K562 (cell line): ENCODE measurements around the gene NR2F2. TPM values are rescaled to one million over a fixed set of nuclear protein-coding genes. Genes with fewer than 3 reads are reported as not detected.

Experiments used
- ATAC-seq: fragments of 200-7000 bp; cut with Tn5 transposase; 3 replicates; pipeline ENCODE4 v1.9.1; 2020; ENCODE audit warnings: moderate library complexity
- BruUV-seq: library from RNA; stranded (reverse); fragments of 400-500 nt; replicated peaks from 2 replicates; lab custom pipeline; 2021; lab: Mats Ljungman, UMichigan
- CTCF ChIA-PET: fragments of 300-600 bp; formaldehyde crosslinking; extraction: SDS; loops from one replicate; lab custom pipeline; 2021; ENCODE audit warnings: low intra/inter-chr PET ratio; lab: Yijun Ruan, JAX
- POLR2A ChIA-PET: fragments of 300-600, 350-650 bp; sonication (Branson Sonifier 250); formaldehyde crosslinking; extraction: SDS; loops from one replicate; lab custom pipeline; 2021; ENCODE audit warnings: antibody characterized with exemption, inconsistent platforms; lab: Yijun Ruan, JAX
- DNase-seq, 4 experiments: peaks; one replicate each; pipeline versions ENCODE4 v3.0.0 to v3.0.0-alpha.2; 2011 to 2018; ENCODE audit warnings: low spot score in 3 of 4, mixed read lengths in 3 of 4; ENCODE audit errors: extremely low read depth in 1 of 4
- FAIRE-seq: peaks from 2 replicates; lab custom pipeline; 2011; peaks lifted over from hg19 to GRCh38; lab: Jason Lieb, UNC
- H2AFZ ChIP-seq: 2 replicates; pipeline ENCODE4 v1.6.0; 2011; ENCODE audit warnings: low read depth, low read length, control low read depth, inconsistent platforms
- H3K27ac ChIP-seq: fragments of 200-600 bp; 3 replicates; pipeline ENCODE4 v1.8.0; 2011; ENCODE audit warnings: low read depth, mild to moderate bottlenecking, control low read depth, inconsistent platforms, low read length, moderate library complexity, mixed read lengths; ENCODE audit errors: extremely low read depth
- H3K27me3 ChIP-seq, 2 experiments: fragments of 300-600 bp in 1 of 2; 2 replicates in 1 of 2; 3 replicates in 1 of 2; pipeline versions ENCODE4 v1.6.0 to v1.8.0; 2011; ENCODE audit warnings: inconsistent platforms in 2 of 2, low read length in 2 of 2, mild to moderate bottlenecking in 1 of 2, mixed read lengths in 1 of 2, moderate library complexity in 1 of 2; ENCODE audit not compliant: control insufficient read depth in 2 of 2, insufficient read depth in 2 of 2
- H3K36me3 ChIP-seq: fragments of 300-600 bp; 3 replicates; pipeline ENCODE4 v1.8.0; 2011; ENCODE audit warnings: mild to moderate bottlenecking, low read length, inconsistent platforms; ENCODE audit not compliant: control insufficient read depth, insufficient read depth
- H3K4me1 ChIP-seq, 2 experiments: fragments of 200-600 bp in 1 of 2; replicated peaks in 1 of 2; 2 replicates in 1 of 2; 3 replicates in 1 of 2; pipeline versions ENCODE4 v1.5.1 to v1.8.0; 2011; ENCODE audit warnings: inconsistent platforms in 2 of 2, low read length in 2 of 2, mild to moderate bottlenecking in 1 of 2, mixed read lengths in 1 of 2, moderate library complexity in 1 of 2; ENCODE audit not compliant: control insufficient read depth in 2 of 2, insufficient read depth in 2 of 2
- H3K4me2 ChIP-seq: 2 replicates; pipeline ENCODE4 v1.6.1; 2011; ENCODE audit warnings: low read length, control low read depth, inconsistent platforms, mixed read lengths; ENCODE audit not compliant: insufficient read depth
- H3K4me3 ChIP-seq: fragments of 200-600 bp; sonication (generic), shearing (Covaris generic); 2 replicates; pipeline ENCODE4 v1.5.1; 2016; ENCODE audit warnings: control low read depth, inconsistent platforms
- H3K79me2 ChIP-seq: fragments of 200-600 bp; 3 replicates; pipeline ENCODE4 v1.8.0; 2011; ENCODE audit warnings: low read length, inconsistent platforms; ENCODE audit not compliant: control insufficient read depth, insufficient read depth
- H3K9ac ChIP-seq, 2 experiments: 2 replicates each; pipeline versions ENCODE4 v1.6.0 to v1.6.1; 2011; ENCODE audit warnings: low read depth in 2 of 2, low read length in 2 of 2, control low read depth in 1 of 2, inconsistent platforms in 1 of 2, mild to moderate bottlenecking in 1 of 2, mixed read lengths in 1 of 2; ENCODE audit not compliant: insufficient read depth in 1 of 2
- H3K9me1 ChIP-seq: one replicate; pipeline ENCODE4 v1.6.0; 2011; ENCODE audit warnings: inconsistent platforms, mild to moderate bottlenecking, low read length, moderate library complexity; ENCODE audit not compliant: control insufficient read depth, insufficient read depth
- H3K9me3 ChIP-seq: replicated peaks from 2 replicates; pipeline ENCODE4 v1.5.1; 2011; ENCODE audit warnings: low read depth, low read length, inconsistent platforms; ENCODE audit not compliant: control insufficient read depth, insufficient read depth
- H4K20me1 ChIP-seq: replicated peaks from 2 replicates; pipeline ENCODE4 v1.6.1; 2011; ENCODE audit warnings: low read length, inconsistent platforms, mixed read lengths; ENCODE audit not compliant: control insufficient read depth, insufficient read depth
- ARID1B ChIP-seq: fragments of 450-650 bp; IDR thresholded peaks from 2 replicates; pipeline ENCODE4 v1.6.1; 2016; ENCODE audit warnings: antibody characterized with exemption, mild to moderate bottlenecking, inconsistent platforms
- ARNT ChIP-seq, 2 experiments: fragments of 450-650 bp; IDR thresholded peaks; 2 replicates each; pipeline ENCODE4 v1.6.1; 2016; ENCODE audit warnings: mild to moderate bottlenecking in 1 of 2
- BRCA1 ChIP-seq, 2 experiments: fragments of 450-650 bp in 1 of 2; sonication (generic) in 1 of 2; formaldehyde crosslinking in 1 of 2; IDR thresholded peaks; 2 replicates each; pipeline versions ENCODE4 v1.5.0 to v1.6.1; 2017 to 2020; ENCODE audit warnings: mild to moderate bottlenecking in 1 of 2, missing genetic modification reagents in 1 of 2
- CEBPB ChIP-seq: fragments of 450-650 bp; IDR thresholded peaks from 2 replicates; pipeline ENCODE4 v1.6.1; 2016; ENCODE audit warnings: missing genetic modification characterization, missing compliant biosample characterization
- CTCF ChIP-seq, 3 experiments: IDR thresholded peaks in 2 of 3; conservative IDR thresholded peaks in 1 of 3; 2 replicates each; pipeline ENCODE4 v1.5.1; 2011 to 2012; ENCODE audit warnings: low read length in 3 of 3, mild to moderate bottlenecking in 3 of 3, control low read depth in 2 of 3, improper control_type of control experiment in 1 of 3, inconsistent platforms in 1 of 3, low read depth in 1 of 3, mixed read lengths in 1 of 3, moderate library complexity in 1 of 3; ENCODE audit not compliant: insufficient read depth in 2 of 3
- KDM1A ChIP-seq, 2 experiments: fragments of 450-650 bp; IDR thresholded peaks; 2 replicates each; pipeline ENCODE4 v1.6.1; 2016; ENCODE audit warnings: mild to moderate bottlenecking in 2 of 2
- MAZ ChIP-seq, 2 experiments: fragments of 450-650 bp in 1 of 2; sonication (generic) in 1 of 2; formaldehyde crosslinking; IDR thresholded peaks in 1 of 2; conservative IDR thresholded peaks in 1 of 2; 2 replicates each; pipeline versions ENCODE4 v1.4.0 to v1.5.0; 2020; ENCODE audit warnings: mild to moderate bottlenecking in 1 of 2, missing genetic modification reagents in 1 of 2
- POLR2B ChIP-seq: fragments of 450-650 bp; IDR thresholded peaks from 2 replicates; pipeline ENCODE4 v1.6.1; 2018; ENCODE audit warnings: low read depth; ENCODE audit not compliant: partially characterized antibody
- RCOR1 ChIP-seq, 2 experiments: IDR thresholded peaks; 2 replicates each; pipeline ENCODE4 v1.6.1; 2012; ENCODE audit warnings: low read depth in 2 of 2, low read length in 2 of 2, borderline replicate concordance in 1 of 2, improper control_type of control experiment in 1 of 2
- ZNF280B ChIP-seq: fragments of 250-450 bp; sonication (Bioruptor Pico); IDR thresholded peaks from 2 replicates; pipeline ENCODE4 v1.5.1; 2021; ENCODE audit warnings: mild to moderate bottlenecking
- ZNF408 ChIP-seq: fragments of 250-450 bp; sonication (Bioruptor Pico); IDR thresholded peaks from 2 replicates; pipeline ENCODE4 v1.4.0; 2020; ENCODE audit warnings: low read depth, mild to moderate bottlenecking, moderate library complexity
- ZNF518B ChIP-seq: fragments of 250-450 bp; sonication (Bioruptor Pico); IDR thresholded peaks from 2 replicates; pipeline ENCODE4 v1.5.0; 2021; ENCODE audit warnings: mild to moderate bottlenecking, moderate library complexity
- whole genome bisulfite sequencing: fragments of 100-300 bp; shearing (Covaris generic); methylation state at CpG from one replicate; pipeline ENCODE4 v1.1.6; 2016; ENCODE audit warnings: low coverage, mixed read lengths; ENCODE audit not compliant: insufficient coverage; ENCODE audit errors: missing lambda C conversion rate; 5-methylcytosine and 5-hydroxymethylcytosine counted together
- in situ Hi-C: fragments of 300-500 bp; cut with MboI; formaldehyde crosslinking; loops from 4 replicates; pipeline ENCODE4 v1.15.0; 2018; ENCODE audit warnings: inconsistent platforms, mixed read lengths
- intact Hi-C: fragments of 100-400 bp; cut with micrococcal nuclease; formaldehyde crosslinking; loops from 2 replicates; pipeline ENCODE4 v1.14.2; 2022
- polyA plus RNA-seq, 8 experiments: library from polyadenylated mRNA; depleted of rRNA in 4 of 8; stranded (reverse) in 5 of 8; unstranded in 3 of 8; fragments of >200 nt; fragmentation: Nextera tagmentation in 2 of 8; fragmentation: Illumina TruSeq in 1 of 8; extraction: Ambion mirVana in 2 of 8; extraction: Trizol in 1 of 8; gene quantifications; 2 replicates each; pipeline versions ENCODE4 v1.2.1 to v1.2.3, GENCODE V29; 2011 to 2014; ENCODE audit warnings: inconsistent platforms in 1 of 8, missing spikeins in 1 of 8
- total RNA-seq, 7 experiments: library from RNA; depleted of rRNA in 6 of 7; stranded (reverse); fragments of >200 nt in 6 of 7; fragmentation: Illumina TruSeq in 2 of 7; extraction: Trizol in 2 of 7; gene quantifications; 2 replicates each; pipeline versions ENCODE4 v1.2.1 to v1.2.3, GENCODE V29; 2011 to 2021; ENCODE audit warnings: low replicate concordance in 1 of 7

The NR2F2 gene
- total and polyA plus RNA-seq, 9 of the 15 experiments (the other 6 are each of a cell fraction or from before 2014, with no cell fraction given), result 6.0 to 51.8 (median 11.1) TPM

- DNase-seq, result peak in 1 of 4 experiments; percentile 42
- ATAC-seq, result 0 out of 3 replicates have a peak, but pooled peaks have one; percentile 9
- BruUV-seq, result no TSS peak
- H3K79me2 ChIP-seq, result peaks cover 3% of the 10 kb centered on the region; the same call in 1 of the 3 replicates
- CTCF ChIA-PET, result no interaction called here
- FAIRE-seq, result peak; percentile 55
- peaks cover 2% of the 10 kb centered on the region; the same call in 1 of the 2 replicates for H3K9me3 ChIP-seq
- in situ Hi-C loops (loop anchor here (10.0 kb wide), 1 partner anchor 230 kb away; no protein-coding TSS in a partner anchor), intact Hi-C loops (loop anchor here (5.0 kb wide), 1 partner anchor 107 kb away; no protein-coding TSS in a partner anchor)
- H3K4me1 ChIP-seq, result peaks cover 15 to 41% of the 10 kb centered on the region in 2 experiments
- peak overlapping the region; percentile 35 for H3K4me2 ChIP-seq
- peaks cover 3% of the 10 kb centered on the region; the same call in 1 of the 3 replicates for H3K36me3 ChIP-seq
- no peaks in the 10 kb centered on the region for H4K20me1 ChIP-seq
- no peaks in the 10 kb centered on the region for H3K9me1 ChIP-seq
- WGBS, result 50% methylated on average over 15 of the region's 15 CpGs
- H3K27ac ChIP-seq, result peak overlapping the region; percentile 72; the same call in 1 of the 3 replicates
- no peaks in the 10 kb centered on the region for H3K27me3 ChIP-seq
- POLR2A ChIA-PET, result interaction anchor here (0.8 to 1.6 kb wide), 2 partner anchors 106 to 272 kb away, joined by 3 read pairs; no protein-coding TSS in a partner anchor
- peak overlapping the region; percentile 70 to 92 for H3K9ac ChIP-seq
- peak overlapping the region; percentile 77 for H2AFZ ChIP-seq
- peak overlapping the region; percentile 50 for H3K4me3 ChIP-seq
- TF ChIP-seq KDM1A (IDR thresholded peaks at IDR 0.05), result 0 out of 4 replicates have a peak, but pooled peaks of 1 of the 2 experiments have one; percentile 32
- peak; percentile 86 for TF ChIP-seq CEBPB (tag)
- no peak for TF ChIP-seq BRCA1 (IDR thresholded peaks at IDR 0.05)
- TF ChIP-seq BRCA1 (CRISPR knock-in tag; IDR thresholded peaks at IDR 0.05), result no peak
- no peak for TF ChIP-seq ZNF408 (CRISPR knock-in tag)
- 0 out of 2 replicates have a peak, but pooled peaks have one; percentile 7 for TF ChIP-seq ARID1B
- 0 out of 4 replicates have a peak, but pooled peaks of 1 of the 2 experiments have one; percentile 17 for TF ChIP-seq RCOR1 (IDR thresholded peaks at IDR 0.05; ENCODE audit: borderline replicate concordance in 1 of 2, low read depth in 2 of 2, low read length in 2 of 2)
- TF ChIP-seq ARNT (IDR thresholded peaks at IDR 0.05), result peak in 1 of 2 experiments; percentile 51; a peak in 1 of 4 replicates
- 0 out of 4 replicates have a peak, but pooled peaks of 1 of the 2 experiments have one; percentile 0 for TF ChIP-seq MAZ (CRISPR knock-in tag; conservative IDR thresholded peaks at IDR 0.05 in 1 of 2, IDR thresholded peaks at IDR 0.05 in 1 of 2)
- no peak for TF ChIP-seq ZNF518B (CRISPR knock-in tag)
- no peak for TF ChIP-seq ZNF280B (CRISPR knock-in tag)
- peak; percentile 14 for TF ChIP-seq POLR2B
- TF ChIP-seq CTCF (IDR thresholded peaks at IDR 0.05 in 2 of 3, conservative IDR thresholded peaks at IDR 0.05 in 1 of 3; ENCODE audit: insufficient read depth in 2 of 3, low read depth in 1 of 3, low read length in 3 of 3), result peak in 2 of 3 experiments; percentile 14 to 42; a peak in 3 of 6 replicates
Measured at GRCh38 chr15:96354731-96355567, 24.4 kb downstream of the NR2F2 start.
